Measurements from ENCODE around the gene WDR35. TPM values are rescaled to one million over a fixed set of nuclear protein-coding genes. Genes with fewer than 3 reads are reported as not detected.

WDR35 gene
- total RNA-seq, 3 donors from 2014 or later = 12.5 to 18.7 (median 17.7) TPM

- no peaks in the 10 kb centered on the region for H3K27me3 ChIP-seq
- no peak overlapping the region for H3K27ac ChIP-seq
- intact Hi-C loops (cut with DNase I; ENCODE audit: low total_unique reads) = no loop called here
- no peaks in the 10 kb centered on the region for H3K4me1 ChIP-seq
- H3K36me3 ChIP-seq = no peaks in the 10 kb centered on the region
- peak in 1 of 2 donors; percentile 18 for DNase-seq (ENCODE audit: low spot score in 2 of 2)
- TF ChIP-seq POLR2AphosphoS5 (IDR thresholded peaks at IDR 0.05) = no peak
- peak in 2 of 3 donors; percentile 66 to 78 for TF ChIP-seq CTCF (IDR thresholded peaks at IDR 0.05)
- TF ChIP-seq POLR2A (IDR thresholded peaks at IDR 0.05) = no peak
- H3K4me3 ChIP-seq = no peak overlapping the region
- H3K9me3 ChIP-seq = no peaks in the 10 kb centered on the region
These were observed 34.1 kb downstream of the WDR35 start for GRCh38 chr2:19955544-19956422.

DNA sequence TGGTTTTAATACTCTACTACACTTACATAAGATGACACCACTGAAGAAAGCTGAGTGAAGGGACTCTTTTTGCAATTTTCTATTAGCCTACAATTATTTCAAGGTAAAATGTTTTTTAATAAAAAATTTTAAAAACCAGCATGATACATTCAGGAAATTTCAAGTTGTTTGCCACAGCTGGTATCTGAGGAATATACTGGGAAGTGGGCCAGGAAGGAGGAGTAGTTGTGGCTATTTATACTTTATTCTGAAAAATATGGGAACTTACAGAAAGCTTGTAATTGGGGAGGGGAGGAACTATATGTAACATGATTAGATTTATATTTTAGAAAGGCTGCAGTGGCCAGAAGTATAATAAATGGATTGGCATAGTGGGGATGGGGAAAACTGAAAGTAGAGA, 40.8 kb downstream of the WDR35 start:
- Histone ChIP-seq H3K9me3 (no peaks in the 10 kb centered on the region), H3K4me3 (no peak overlapping the region), H3K27ac (no peak overlapping the region), H3K4me1 (no peaks in the 10 kb centered on the region), H3K27me3 (no peaks in the 10 kb centered on the region), H3K36me3 (no peaks in the 10 kb centered on the region)
- DNase-seq (ENCODE audit: low spot score in 2 of 2) = no peak
- TF ChIP-seq POLR2A (IDR thresholded peaks at IDR 0.05) (no peak), CTCF (IDR thresholded peaks at IDR 0.05) (no peak), POLR2AphosphoS5 (IDR thresholded peaks at IDR 0.05) (no peak)
- intact Hi-C loops (cut with DNase I; ENCODE audit: low total_unique reads) = no loop called here

DNA sequence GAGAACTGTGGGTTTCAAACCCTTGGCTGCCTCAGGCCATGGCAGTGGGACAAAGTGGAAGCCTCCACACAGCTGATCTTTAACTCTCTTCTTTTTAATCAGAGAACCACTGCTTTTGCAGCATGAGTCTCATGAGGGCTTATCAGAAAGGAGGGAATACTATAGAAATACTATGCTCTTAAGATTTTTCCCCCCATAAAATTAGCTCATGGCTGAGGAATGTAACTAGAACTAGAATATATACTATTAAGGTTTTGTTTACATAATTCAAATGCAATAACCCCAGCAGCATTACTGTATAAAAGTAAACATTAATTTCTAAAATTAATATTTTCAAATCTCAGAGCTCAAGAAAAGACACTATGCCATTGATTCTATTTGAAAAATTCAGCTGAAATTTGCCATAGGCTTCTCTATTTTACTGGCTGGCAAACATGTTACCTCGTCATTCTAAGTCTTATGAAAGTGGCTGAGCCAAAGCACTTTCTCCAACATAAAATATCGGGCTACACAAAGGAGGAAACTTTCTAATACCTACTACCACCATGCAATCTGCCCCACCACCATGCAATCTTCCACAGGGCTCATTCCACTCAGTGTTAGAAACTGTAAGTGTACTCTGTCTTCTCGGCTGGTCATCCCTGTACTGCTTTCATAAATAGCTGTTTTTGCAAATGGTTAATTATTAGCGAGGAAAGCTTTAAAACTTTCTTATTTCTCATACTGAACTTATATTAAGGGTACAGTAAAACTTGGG, 42.5 kb downstream of the WDR35 start:
- Histone ChIP-seq H3K4me1 (no peaks in the 10 kb centered on the region), H3K27me3 (no peaks in the 10 kb centered on the region), H3K36me3 (no peaks in the 10 kb centered on the region), H3K27ac (no peak overlapping the region), H3K9me3 (no peaks in the 10 kb centered on the region), H3K4me3 (no peak overlapping the region)
- intact Hi-C loops (cut with DNase I; ENCODE audit: low total_unique reads) = no loop called here
- TF ChIP-seq CTCF (IDR thresholded peaks at IDR 0.05) (no peak), POLR2AphosphoS5 (IDR thresholded peaks at IDR 0.05) (no peak), POLR2A (IDR thresholded peaks at IDR 0.05) (no peak)
- no peak for DNase-seq (ENCODE audit: low spot score in 2 of 2)

DNA sequence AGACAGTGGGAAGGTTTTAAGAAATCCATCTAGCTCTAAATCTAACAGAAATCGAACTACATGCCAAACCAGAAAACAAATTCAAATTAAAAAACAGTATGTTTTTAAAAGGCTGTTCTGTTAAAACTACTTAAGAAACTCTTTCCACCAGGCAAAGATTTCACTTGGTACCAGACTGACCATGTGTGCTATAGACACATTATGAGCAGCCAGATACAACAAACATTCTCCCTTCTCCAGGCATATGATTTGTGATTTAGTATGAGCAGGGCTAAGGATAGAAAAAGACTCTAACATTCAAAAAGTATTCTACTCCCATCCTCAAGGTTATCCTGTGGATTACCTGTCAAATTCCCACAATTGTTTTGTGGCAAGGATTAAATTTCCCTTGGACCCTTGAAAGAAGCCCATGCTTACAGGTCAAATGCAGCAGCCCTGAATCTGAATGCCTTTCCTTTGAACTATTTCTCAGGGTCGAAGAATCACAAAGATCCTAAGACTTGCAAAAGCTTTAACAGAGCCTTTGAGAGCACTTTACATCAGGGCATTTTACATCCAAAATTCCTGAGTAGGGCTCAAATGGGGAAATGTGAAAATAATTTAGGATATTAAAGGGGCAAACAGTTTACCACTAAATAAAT, 45.6 kb downstream of the WDR35 start:
- Histone ChIP-seq H3K27ac (no peak overlapping the region), H3K4me1 (no peaks in the 10 kb centered on the region), H3K36me3 (no peaks in the 10 kb centered on the region), H3K27me3 (no peaks in the 10 kb centered on the region), H3K9me3 (no peaks in the 10 kb centered on the region), H3K4me3 (no peak overlapping the region)
- no peak for DNase-seq (ENCODE audit: low spot score in 2 of 2)
- TF ChIP-seq POLR2A (IDR thresholded peaks at IDR 0.05) (no peak), CTCF (IDR thresholded peaks at IDR 0.05) (no peak), POLR2AphosphoS5 (IDR thresholded peaks at IDR 0.05) (no peak)
- intact Hi-C loops (cut with DNase I; ENCODE audit: low total_unique reads) = no loop called here

Data from breast epithelium (tissue), 4 donors.